Panc1 (cell line): ENCODE results near the gene MAF.

ENCODE experiments used
- POLR2AphosphoS5 ChIP-seq: IDR thresholded peaks from 2 replicates; pipeline ENCODE4 v1.6.1; 2012; ENCODE audit warnings: mild to moderate bottlenecking, low read depth, low read length, moderate library complexity
- SIN3A ChIP-seq: IDR thresholded peaks from 2 replicates; pipeline ENCODE4 v1.6.1; 2012; ENCODE audit warnings: low read depth, mild to moderate bottlenecking, low read length, moderate library complexity, borderline replicate concordance; ENCODE audit not compliant: insufficient read depth
- TCF7L2 ChIP-seq: IDR thresholded peaks from 2 replicates; pipeline ENCODE4 v1.6.1; 2011; ENCODE audit warnings: mild to moderate bottlenecking, low read depth, low read length, inconsistent platforms
- TF ChIP-seq, protein P1 (sequence below): fragments of 450-650 bp; IDR thresholded peaks from 2 replicates; pipeline ENCODE4 v1.5.1; 2017; ENCODE audit warnings: mild to moderate bottlenecking
- TF ChIP-seq, protein P2 (sequence below), 2 experiments: IDR thresholded peaks; 2 replicates each; pipeline ENCODE4 v1.6.1; 2011 to 2012; ENCODE audit warnings: low read depth in 2 of 2, control low read depth in 1 of 2, low read length in 1 of 2, mild to moderate bottlenecking in 1 of 2, moderate library complexity in 1 of 2; ENCODE audit not compliant: insufficient read depth in 1 of 2

DNA sequence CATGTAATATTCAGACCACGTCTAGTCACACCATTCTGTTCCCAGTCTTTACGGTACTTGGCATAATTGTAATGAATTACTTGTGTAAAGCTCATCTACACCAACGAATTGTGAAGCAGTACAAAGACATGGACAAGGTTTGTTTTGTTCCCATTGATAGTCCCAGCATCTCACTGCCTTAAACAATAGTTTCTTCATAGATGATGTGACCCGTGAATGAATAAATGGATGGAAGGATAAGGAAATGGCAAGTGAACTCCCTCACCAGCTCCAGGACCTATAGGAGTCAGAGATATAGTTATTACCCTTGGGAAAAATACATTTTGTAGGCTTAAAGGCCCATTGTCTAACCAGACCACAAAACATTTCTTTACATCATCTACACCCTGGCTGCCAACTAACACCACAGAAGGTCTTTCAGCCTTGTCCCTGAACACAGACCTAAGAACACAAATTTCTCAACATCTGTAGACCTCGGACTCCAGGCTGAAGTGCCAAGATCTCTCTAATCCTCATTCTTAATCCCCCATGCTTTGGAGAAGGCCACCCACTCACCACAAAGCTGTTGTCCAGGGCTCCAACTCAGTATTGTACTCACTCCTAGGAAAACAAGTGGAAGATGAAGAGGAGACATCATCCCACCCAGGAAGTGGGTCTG, 38.2 kb downstream of the MAF start:
- TF ChIP-seq, protein P1, sequence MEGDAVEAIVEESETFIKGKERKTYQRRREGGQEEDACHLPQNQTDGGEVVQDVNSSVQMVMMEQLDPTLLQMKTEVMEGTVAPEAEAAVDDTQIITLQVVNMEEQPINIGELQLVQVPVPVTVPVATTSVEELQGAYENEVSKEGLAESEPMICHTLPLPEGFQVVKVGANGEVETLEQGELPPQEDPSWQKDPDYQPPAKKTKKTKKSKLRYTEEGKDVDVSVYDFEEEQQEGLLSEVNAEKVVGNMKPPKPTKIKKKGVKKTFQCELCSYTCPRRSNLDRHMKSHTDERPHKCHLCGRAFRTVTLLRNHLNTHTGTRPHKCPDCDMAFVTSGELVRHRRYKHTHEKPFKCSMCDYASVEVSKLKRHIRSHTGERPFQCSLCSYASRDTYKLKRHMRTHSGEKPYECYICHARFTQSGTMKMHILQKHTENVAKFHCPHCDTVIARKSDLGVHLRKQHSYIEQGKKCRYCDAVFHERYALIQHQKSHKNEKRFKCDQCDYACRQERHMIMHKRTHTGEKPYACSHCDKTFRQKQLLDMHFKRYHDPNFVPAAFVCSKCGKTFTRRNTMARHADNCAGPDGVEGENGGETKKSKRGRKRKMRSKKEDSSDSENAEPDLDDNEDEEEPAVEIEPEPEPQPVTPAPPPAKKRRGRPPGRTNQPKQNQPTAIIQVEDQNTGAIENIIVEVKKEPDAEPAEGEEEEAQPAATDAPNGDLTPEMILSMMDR = no peak
- no peak for TF ChIP-seq POLR2AphosphoS5
- no peak for TF ChIP-seq TCF7L2
- TF ChIP-seq SIN3A = no peak
- TF ChIP-seq, protein P2, sequence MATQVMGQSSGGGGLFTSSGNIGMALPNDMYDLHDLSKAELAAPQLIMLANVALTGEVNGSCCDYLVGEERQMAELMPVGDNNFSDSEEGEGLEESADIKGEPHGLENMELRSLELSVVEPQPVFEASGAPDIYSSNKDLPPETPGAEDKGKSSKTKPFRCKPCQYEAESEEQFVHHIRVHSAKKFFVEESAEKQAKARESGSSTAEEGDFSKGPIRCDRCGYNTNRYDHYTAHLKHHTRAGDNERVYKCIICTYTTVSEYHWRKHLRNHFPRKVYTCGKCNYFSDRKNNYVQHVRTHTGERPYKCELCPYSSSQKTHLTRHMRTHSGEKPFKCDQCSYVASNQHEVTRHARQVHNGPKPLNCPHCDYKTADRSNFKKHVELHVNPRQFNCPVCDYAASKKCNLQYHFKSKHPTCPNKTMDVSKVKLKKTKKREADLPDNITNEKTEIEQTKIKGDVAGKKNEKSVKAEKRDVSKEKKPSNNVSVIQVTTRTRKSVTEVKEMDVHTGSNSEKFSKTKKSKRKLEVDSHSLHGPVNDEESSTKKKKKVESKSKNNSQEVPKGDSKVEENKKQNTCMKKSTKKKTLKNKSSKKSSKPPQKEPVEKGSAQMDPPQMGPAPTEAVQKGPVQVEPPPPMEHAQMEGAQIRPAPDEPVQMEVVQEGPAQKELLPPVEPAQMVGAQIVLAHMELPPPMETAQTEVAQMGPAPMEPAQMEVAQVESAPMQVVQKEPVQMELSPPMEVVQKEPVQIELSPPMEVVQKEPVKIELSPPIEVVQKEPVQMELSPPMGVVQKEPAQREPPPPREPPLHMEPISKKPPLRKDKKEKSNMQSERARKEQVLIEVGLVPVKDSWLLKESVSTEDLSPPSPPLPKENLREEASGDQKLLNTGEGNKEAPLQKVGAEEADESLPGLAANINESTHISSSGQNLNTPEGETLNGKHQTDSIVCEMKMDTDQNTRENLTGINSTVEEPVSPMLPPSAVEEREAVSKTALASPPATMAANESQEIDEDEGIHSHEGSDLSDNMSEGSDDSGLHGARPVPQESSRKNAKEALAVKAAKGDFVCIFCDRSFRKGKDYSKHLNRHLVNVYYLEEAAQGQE (IDR thresholded peaks at IDR 0.05; ENCODE audit: insufficient read depth in 1 of 2, low read depth in 2 of 2, low read length in 1 of 2) = no peak
